ENCODE results near the gene KRT78.

Gene KRT78

DNA sequence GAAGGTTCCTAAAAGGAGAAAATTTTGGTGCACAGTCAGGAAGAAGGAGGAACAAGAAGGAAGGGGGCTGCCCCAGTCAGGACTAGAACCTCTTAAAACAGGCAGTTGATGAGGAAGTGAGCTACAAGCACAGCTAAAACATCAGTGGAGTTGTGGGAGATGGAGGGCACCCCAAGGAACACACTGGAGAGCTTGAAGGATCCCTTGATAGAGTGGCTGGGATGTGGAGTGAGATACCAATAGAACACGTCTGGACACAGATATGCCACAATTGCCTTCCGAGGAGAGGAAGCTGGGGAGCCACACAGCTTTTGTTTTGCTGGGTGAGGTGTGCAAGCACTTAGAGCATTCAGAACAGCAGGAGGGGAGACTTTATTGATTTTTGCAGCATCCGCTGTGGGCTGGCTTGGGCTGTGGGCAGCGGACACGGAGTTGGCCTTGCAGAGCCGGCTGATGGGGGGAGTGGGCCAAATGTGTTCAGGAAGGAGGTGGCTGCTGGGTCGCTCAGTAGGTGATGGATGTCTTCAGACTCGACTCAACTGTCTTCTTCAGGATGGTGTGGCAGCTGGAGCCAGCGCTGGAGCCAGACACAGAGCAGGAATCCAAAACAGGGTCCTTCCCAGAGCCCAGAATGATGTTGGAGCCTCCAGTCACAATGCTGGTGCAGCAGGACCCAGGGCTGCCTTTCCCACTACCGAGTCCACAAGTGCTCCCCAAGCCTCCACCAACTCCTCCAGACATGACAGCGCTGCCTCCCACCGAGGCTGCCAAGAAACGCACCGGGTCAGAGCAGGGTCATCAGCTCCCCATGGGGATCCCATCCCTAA, 10.0 kb downstream of the KRT78 start:
- no peak for DNase-seq

DNA sequence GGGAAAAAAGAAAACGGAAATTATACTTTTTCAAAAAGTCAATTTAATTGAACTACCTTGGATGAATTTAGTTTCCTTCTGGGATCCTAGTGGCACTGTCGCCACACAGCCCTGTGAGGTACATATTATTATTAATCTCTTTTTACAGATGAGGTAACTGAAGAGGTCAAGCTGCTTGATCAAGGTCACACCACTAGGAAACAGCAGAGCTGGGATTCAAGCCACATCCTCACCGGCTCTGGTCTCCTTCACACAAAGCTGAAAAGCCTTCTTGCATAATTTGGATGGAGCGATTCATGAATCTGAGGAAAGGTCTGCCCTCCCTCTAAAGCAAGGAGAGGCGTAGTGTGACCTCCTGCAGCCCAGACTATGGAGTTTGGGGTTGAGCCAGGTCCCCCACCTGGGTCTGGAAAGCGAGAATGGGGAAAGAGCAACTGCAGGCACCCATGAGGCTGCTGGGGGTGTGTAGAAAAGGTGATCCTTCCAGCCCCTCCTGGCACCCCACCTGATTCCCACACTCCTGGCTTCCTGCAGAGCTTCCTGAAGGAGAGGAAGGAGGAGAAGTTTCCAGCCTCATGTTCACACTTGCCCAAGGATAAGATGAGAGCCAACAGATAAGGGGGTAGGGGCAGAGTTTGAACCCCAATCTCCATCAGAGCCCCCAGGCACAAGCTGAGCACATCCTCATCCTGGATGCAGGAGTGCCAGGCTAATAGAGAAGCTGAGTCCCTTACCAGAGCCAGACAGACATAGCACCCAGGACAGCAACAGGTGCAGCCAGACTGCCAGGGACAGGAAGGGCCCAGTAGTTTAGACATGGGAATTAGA, 10.8 kb downstream of the KRT78 start:
- no peak for DNase-seq

- no peak for DNase-seq
Observed at GRCh38 chr12:52837413-52837741, 11.4 kb downstream of the KRT78 start.

DNA sequence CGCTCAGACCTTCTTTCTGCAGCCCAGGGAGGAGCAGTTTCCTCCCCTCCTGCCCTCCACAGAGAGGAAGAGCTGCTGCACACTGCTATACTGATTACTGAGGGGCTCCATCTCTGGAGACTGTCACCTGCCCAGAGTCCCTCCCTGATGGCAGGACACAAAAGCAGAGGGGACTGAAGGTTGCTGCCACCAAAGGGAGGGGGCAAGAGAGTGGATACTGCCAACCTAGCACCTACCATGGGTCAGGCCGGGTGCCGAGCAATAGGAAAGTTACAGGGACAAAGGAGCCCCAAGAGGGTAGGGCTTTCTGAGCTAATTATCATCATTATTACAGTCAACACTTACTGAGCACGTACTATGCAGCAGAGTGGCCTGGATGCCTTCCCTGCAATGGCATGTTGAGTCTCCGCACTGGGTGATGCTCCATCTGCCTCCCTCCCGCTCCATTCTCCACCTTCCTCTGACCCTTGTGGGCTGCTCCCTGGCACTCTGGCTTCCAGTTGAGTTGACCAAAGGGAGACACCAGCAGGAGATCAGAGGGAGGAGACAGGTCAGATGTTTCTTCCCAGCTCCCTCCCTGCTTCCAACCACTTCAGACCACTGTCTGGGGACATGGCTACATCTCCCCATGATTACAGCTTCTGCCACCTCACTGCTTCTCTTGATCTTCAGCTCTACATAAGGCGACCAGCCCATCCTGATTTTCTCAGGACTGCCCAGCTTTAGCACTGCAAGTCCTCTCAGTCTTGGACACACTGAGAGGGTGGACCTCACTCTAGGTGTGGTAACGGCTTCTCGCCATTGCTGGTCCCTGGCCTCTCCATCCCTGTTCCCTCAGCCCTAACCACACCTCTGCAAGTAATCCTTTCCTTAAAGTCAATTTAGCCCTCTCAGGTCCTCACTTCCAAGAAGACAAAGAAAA, 12.0 kb downstream of the KRT78 start:
- DNase-seq, result no peak

- DNase-seq, result no peak
Observed at GRCh38 chr12:52836042-52836466, 12.7 kb downstream of the KRT78 start.

DNA sequence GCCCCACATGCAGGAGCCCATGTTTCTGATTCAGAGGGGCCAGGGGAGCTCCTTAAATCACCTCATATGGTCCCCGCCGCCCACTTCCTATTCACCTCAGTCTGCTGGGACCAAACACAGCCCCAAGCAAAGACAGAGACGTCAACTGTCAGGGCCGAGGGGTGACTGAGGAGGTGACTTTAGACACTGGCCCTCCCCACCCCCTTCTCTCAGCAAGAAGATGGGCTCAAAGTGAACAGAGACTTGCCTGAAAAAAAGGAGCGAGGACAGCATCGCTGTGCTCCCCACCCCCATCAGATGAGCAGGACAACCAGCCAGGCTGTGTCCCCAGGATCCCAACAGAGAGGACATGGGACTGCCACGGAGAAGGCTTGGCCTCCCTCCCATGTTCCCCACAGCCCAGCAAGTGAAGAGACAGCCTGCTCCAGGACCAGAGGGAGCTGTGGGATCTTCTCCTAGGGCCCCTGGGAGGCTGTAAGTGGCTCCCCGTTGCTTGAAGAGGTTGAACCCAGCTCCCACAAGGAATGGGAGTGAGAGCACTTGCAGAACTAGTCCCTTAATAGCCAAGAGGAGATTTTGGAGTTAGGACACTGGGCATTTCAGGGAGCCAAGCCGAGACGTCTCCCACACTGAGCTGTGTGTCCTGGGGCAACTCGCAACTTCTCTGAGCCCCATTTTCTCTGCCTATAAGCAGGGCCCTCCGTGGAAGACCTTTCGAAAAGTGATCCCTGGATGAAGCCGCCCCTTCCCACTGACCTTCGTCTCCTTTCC, 13.3 kb downstream of the KRT78 start:
- no peak for DNase-seq

GRCh38 chr12:52834727-52835001, 14.1 kb downstream of the KRT78 start:
- no peak for DNase-seq

DNA sequence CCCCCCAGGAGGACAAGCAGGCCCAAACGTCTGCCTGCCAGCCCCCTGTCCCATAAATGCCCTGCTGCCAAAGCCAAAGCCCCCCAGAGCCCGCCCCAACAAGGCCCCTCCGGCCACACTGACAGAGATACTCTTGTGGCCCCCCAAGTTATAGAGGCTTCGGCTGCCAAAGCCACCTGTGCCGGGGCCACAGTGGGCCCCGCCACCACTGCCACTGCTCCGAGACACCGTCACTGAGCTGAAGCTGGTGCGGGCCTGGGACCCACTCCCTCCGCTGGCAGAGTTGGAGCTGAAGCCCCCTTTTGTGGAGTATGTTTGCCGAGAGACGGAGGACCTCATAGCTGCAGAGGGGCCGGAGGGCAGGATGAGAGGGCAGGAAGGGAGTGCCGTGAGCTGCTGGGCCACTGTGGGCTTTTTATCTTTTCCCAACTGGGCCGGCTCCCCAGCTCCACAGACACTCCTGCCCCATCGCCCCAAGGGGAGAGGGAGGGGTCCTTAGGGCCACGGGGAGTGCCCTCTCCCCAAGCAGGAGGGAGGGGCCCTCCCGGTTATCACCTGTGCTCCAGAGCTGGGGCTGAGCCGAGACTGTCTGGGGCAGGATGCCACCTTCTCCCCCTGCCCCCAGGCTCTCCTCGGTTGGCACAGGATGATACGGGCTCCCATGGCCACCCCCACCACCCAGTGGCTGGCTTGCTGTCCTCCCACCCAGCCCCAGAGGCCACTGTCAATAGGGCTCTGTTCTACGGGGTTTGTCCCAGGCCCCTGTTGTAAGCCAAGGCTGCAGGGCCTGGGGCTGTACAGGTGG, 14.7 kb downstream of the KRT78 start, which contains the start of gene KRT79:
Gene KRT79, minus strand, starts transcription at position 390 of the 805 bp plus-strand sequence. Its CDS starts 51 bp downstream, at position 339.
- no peak for DNase-seq

GRCh38 chr12:52832985-52833905, 15.5 kb downstream of the KRT78 start:
- DNase-seq, result no peak

DNA sequence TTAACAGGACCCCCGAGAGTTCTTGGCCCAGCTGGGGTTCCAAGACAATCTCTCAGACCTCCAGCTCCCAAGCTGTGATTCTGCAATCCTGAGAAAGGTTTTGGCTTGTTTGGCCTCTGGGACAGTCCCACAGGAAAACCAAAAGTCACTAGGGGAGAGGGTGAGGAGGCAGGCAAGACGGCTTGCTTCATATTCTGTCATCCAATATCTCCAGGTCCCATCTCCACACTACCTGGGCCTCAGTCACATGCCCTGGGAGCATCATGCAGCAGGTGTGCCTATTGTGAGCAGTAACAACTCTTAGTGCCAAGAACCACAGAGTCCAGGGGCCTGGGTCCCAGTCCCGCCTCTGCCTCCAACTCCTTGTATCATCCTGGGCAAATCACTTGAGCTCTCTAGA, 16.3 kb downstream of the KRT78 start:
- no peak for DNase-seq

DNA sequence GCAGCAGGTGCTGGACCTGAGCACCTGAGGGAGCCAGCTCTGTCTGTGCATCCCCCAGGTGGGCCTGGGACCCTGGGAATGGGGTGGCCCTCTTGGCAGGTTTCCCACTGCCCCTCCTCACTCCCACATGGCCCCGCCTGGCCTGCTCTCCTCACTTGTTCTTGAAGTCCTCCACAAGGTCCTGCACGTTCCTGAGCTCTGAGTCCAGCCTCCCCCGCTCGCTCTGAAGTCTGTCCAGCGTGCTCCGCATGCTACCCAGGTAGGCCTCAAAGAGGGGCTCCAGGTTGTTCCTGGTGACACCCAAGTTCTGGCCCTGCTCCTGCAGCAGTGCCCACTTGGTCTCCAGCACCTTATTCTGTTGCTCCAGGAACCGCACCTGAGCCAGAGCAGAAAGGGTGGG, 17.5 kb downstream of the KRT78 start:
- no peak for DNase-seq

GRCh38 chr12:52829986-52830770, 18.6 kb downstream of the KRT78 start:
- no peak for DNase-seq

DNA sequence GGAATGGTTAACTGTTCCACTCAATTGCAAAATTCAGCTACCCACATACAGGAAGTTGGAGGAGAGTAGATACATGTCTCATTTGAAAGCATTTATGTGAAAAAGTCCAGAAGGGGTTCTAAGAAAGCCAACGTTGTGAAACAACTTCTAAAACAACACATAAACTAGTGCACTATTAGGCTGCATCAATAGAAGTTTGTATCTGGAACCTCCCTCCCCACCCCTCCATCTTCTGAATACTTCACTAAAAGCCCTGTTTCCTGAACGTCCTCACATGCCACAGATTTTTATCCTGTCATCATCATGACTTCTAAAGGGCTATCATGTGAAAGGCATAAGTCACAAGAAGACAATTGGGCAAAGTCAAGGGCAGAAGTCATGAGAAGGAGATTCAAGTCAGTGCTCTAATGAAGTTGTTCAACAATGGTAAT, 20.2 kb downstream of the KRT78 start:
- DNase-seq, result no peak

- DNase-seq, result no peak
Observed at GRCh38 chr12:52828156-52828555, 20.6 kb downstream of the KRT78 start.

DNA sequence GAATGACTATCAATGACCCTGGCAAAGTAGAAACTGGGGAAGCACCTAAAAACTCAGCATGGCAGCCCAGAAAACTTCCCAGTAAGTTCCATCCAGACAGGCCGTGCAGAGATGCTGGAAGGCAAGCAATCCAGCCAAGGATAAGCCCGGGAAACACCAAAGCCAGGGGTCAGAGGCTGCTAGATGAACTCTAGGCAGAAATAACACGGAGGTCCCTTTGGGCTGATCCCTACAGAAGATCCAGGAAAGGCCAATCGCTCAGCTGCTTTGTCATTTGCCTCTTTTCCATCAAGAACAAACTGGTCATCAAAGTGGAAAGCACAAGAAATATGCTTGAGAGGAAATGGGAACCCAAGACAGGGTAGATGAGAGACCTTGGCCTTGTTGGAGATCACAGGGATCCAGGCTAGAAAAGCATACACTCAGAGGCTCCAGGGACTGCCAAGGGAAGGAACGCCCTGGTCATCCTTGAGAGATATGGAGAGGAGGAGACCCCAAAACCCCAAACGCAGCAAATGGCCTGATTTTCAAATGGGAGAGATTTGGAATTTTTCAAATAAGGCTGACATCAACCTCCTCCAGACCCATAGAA, 21.2 kb downstream of the KRT78 start:
- no peak for DNase-seq

GRCh38 chr12:52826611-52827498, 21.9 kb downstream of the KRT78 start:
- no peak for DNase-seq

DNA sequence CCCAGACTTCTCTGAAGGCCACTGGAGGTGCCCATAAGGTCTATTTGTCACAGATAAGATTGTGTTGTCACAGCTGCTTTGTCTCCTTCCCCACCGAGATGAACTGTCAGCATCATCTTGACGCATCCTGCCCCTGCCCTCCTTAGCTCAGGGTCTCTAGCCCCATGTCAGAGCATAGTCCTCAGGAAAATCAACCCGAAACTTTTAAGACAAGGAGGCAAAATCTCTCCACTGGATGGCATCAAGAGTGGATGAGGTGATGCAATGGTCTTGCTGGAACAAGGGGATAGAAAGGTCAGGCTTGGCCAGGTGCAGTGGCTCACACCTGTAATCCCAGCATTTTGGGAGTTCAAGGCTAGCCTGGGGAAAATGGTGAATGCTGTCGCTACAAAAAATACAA, 22.8 kb downstream of the KRT78 start:
- no peak for DNase-seq

All from C1 segment of cervical spinal cord (tissue), 14 donors.